Skeletal muscle cell (primary cell): ENCODE data around the gene CADPS2.

Experiments used
- DNase-seq: peaks from one replicate; pipeline ENCODE4 v3.0.0-alpha.2; 2010; ENCODE audit warnings: low read depth
- H3K4me3 ChIP-seq: 2 replicates; pipeline ENCODE4 v1.5.1; 2011; ENCODE audit warnings: low read depth, mild to moderate bottlenecking, control low read depth, low read length, moderate library complexity

CADPS2 gene

GRCh38 chr7:122727759-122728158, 158.5 kb downstream of the CADPS2 start:
- no peak for DNase-seq
- no peak overlapping the region for H3K4me3 ChIP-seq

- no peak for DNase-seq
- H3K4me3 ChIP-seq = no peak overlapping the region
These were observed 158.9 kb downstream of the CADPS2 start for GRCh38 chr7:122727354-122727753.

- H3K4me3 ChIP-seq = no peak overlapping the region
- DNase-seq = no peak
These were observed 159.4 kb downstream of the CADPS2 start for GRCh38 chr7:122726881-122727280.

- no peak overlapping the region for H3K4me3 ChIP-seq
- DNase-seq = no peak
These were observed 161.9 kb downstream of the CADPS2 start for GRCh38 chr7:122724366-122724765.

GRCh38 chr7:122719010-122719578, 167.2 kb downstream of the CADPS2 start:
- no peak overlapping the region for H3K4me3 ChIP-seq
- DNase-seq = no peak

GRCh38 chr7:122717356-122718089, 168.7 kb downstream of the CADPS2 start:
- no peak overlapping the region for H3K4me3 ChIP-seq
- DNase-seq = no peak

GRCh38 chr7:122715183-122715582, 171.1 kb downstream of the CADPS2 start:
- no peak overlapping the region for H3K4me3 ChIP-seq
- no peak for DNase-seq

GRCh38 chr7:122710916-122711315, 175.3 kb downstream of the CADPS2 start:
- DNase-seq = no peak
- H3K4me3 ChIP-seq = no peak overlapping the region

- H3K4me3 ChIP-seq = no peak overlapping the region
- no peak for DNase-seq
These were observed 176.2 kb downstream of the CADPS2 start for GRCh38 chr7:122709930-122710646.

- no peak for DNase-seq
- no peak overlapping the region for H3K4me3 ChIP-seq
These were observed 179.4 kb downstream of the CADPS2 start for GRCh38 chr7:122706836-122707235.

GRCh38 chr7:122702872-122703510, 183.3 kb downstream of the CADPS2 start, which contains the start of gene RNF148:
Gene RNF148, minus strand, starts transcription at chr7:122702922. Its CDS starts 172 bp downstream, at chr7:122702750.
- no peak within 1 kb of the TSS for H3K4me3 ChIP-seq
- DNase-seq = no peak

- DNase-seq = no peak
- H3K4me3 ChIP-seq = no peak within 1 kb of the TSS
These were observed 187.2 kb downstream of the CADPS2 start, which contains the start of gene RNF133 for GRCh38 chr7:122699017-122699416. Gene RNF133, minus strand, starts transcription at chr7:122699117. Its CDS starts 199 bp downstream, at chr7:122698918.

GRCh38 chr7:122695816-122696215, 190.4 kb downstream of the CADPS2 start:
- H3K4me3 ChIP-seq = no peak overlapping the region
- no peak for DNase-seq

- no peak for DNase-seq
These were observed 191.6 kb downstream of the CADPS2 start for GRCh38 chr7:122694697-122695096.

GRCh38 chr7:122692769-122693309, 193.4 kb downstream of the CADPS2 start:
- no peak for DNase-seq
- H3K4me3 ChIP-seq = no peak overlapping the region

More at GRCh38 chr7:122694697-122695096, 191.6 kb downstream of the CADPS2 start:
- H3K4me3 ChIP-seq = no peak overlapping the region

GRCh38 chr7:122691569-122692235, 194.6 kb downstream of the CADPS2 start:
- no peak for DNase-seq

GRCh38 chr7:122689346-122690109, 196.7 kb downstream of the CADPS2 start:
- no peak for DNase-seq
- H3K4me3 ChIP-seq = no peak overlapping the region

More at GRCh38 chr7:122691569-122692235, 194.6 kb downstream of the CADPS2 start:
- no peak overlapping the region for H3K4me3 ChIP-seq

- no peak overlapping the region for H3K4me3 ChIP-seq
- DNase-seq = no peak
These were observed 197.8 kb downstream of the CADPS2 start for GRCh38 chr7:122688400-122688998.
